Neuronal stem cell (in vitro differentiated cells): ENCODE data around the gene MRPS18C.

Experiments used
- DNase-seq: peaks from one replicate; pipeline ENCODE4 v3.0.0-alpha.2; 2013; ENCODE audit warnings: low spot score
- H2AFZ ChIP-seq: one replicate; pipeline ENCODE4 v1.6.1; 2013; ENCODE audit warnings: mild to moderate bottlenecking, low read length, inconsistent platforms
- H2AK5ac ChIP-seq: 2 replicates; pipeline ENCODE4 v1.6.1; 2013; ENCODE audit warnings: low read depth, mild to moderate bottlenecking, inconsistent platforms, low read length, moderate library complexity, mixed read lengths
- H2BK120ac ChIP-seq: 2 replicates; pipeline ENCODE4 v1.6.1; 2013; ENCODE audit warnings: low read depth, mild to moderate bottlenecking, inconsistent platforms, low read length, moderate library complexity, mixed read lengths
- H2BK12ac ChIP-seq: one replicate; pipeline ENCODE4 v1.6.1; 2013; ENCODE audit warnings: low read length, inconsistent platforms
- H2BK15ac ChIP-seq: 2 replicates; pipeline ENCODE4 v1.6.1; 2013; ENCODE audit warnings: mild to moderate bottlenecking, low read length, inconsistent platforms, mixed read lengths
- H2BK5ac ChIP-seq: one replicate; pipeline ENCODE4 v1.6.1; 2013; ENCODE audit warnings: inconsistent platforms, mild to moderate bottlenecking, low read length, moderate library complexity
- H3K14ac ChIP-seq: one replicate; pipeline ENCODE4 v1.6.1; 2013; ENCODE audit warnings: low read length, inconsistent platforms
- H3K18ac ChIP-seq: 2 replicates; pipeline ENCODE4 v1.6.1; 2013; ENCODE audit warnings: low read length, inconsistent platforms
- H3K23ac ChIP-seq: 2 replicates; pipeline ENCODE4 v1.6.1; 2013; ENCODE audit warnings: low read depth, mild to moderate bottlenecking, mixed read lengths, low read length, inconsistent platforms; ENCODE audit not compliant: poor library complexity
- H3K27ac ChIP-seq: replicated peaks from 3 replicates; pipeline ENCODE4 v1.5.1; 2013; ENCODE audit warnings: low read length, inconsistent platforms
- H3K27me3 ChIP-seq, 3 experiments: 2 replicates each; pipeline ENCODE4 v1.6.1; 2013; ENCODE audit warnings: low read length in 3 of 3, mild to moderate bottlenecking in 2 of 3, inconsistent platforms in 1 of 3, low read depth in 1 of 3, mixed read lengths in 1 of 3, moderate library complexity in 1 of 3; ENCODE audit not compliant: control insufficient read depth in 3 of 3, insufficient read depth in 3 of 3
- H3K36me3 ChIP-seq, 2 donors: replicated peaks in 1 of 2; 2 replicates each; pipeline ENCODE4 v1.6.1; 2013; ENCODE audit warnings: low read length in 2 of 2; ENCODE audit not compliant: control insufficient read depth in 2 of 2, insufficient read depth in 2 of 2
- H3K4ac ChIP-seq: 2 replicates; pipeline ENCODE4 v1.6.1; 2013; ENCODE audit warnings: inconsistent platforms, mild to moderate bottlenecking, low read length, moderate library complexity
- H3K4me1 ChIP-seq, 2 donors: 1 replicate in 1 of 2; 2 replicates in 1 of 2; pipeline ENCODE4 v1.6.1; 2013; ENCODE audit warnings: low read length in 2 of 2, low read depth in 1 of 2; ENCODE audit not compliant: control insufficient read depth in 2 of 2, insufficient read depth in 1 of 2
- H3K4me2 ChIP-seq: one replicate; pipeline ENCODE4 v1.6.1; 2013; ENCODE audit warnings: mild to moderate bottlenecking, low read length, inconsistent platforms; ENCODE audit not compliant: insufficient read depth, poor library complexity, severe bottlenecking
- H3K4me3 ChIP-seq, 2 donors: 2 replicates each; pipeline ENCODE4 v1.5.1; 2013; ENCODE audit warnings: low read length in 2 of 2, mild to moderate bottlenecking in 2 of 2, inconsistent platforms in 1 of 2, moderate library complexity in 1 of 2
- H3K79me1 ChIP-seq: one replicate; pipeline ENCODE4 v1.6.1; 2013; ENCODE audit warnings: low read depth, mild to moderate bottlenecking, inconsistent platforms, low read length, moderate library complexity
- H3K9ac ChIP-seq: one replicate; pipeline ENCODE4 v1.6.1; 2013; ENCODE audit warnings: mild to moderate bottlenecking, low read depth, low read length, inconsistent platforms; ENCODE audit not compliant: poor library complexity
- H3K9me3 ChIP-seq, 2 donors: replicated peaks in 1 of 2; 2 replicates each; pipeline versions ENCODE3 to v1.6.1; 2013; ENCODE audit warnings: low read length in 2 of 2, mild to moderate bottlenecking in 2 of 2, inconsistent platforms in 1 of 2, low read depth in 1 of 2, mixed read lengths in 1 of 2, moderate library complexity in 1 of 2; ENCODE audit not compliant: control insufficient read depth in 2 of 2, insufficient read depth in 1 of 2
- H4K8ac ChIP-seq: one replicate; pipeline ENCODE4 v1.6.1; 2013; ENCODE audit warnings: low read depth, mild to moderate bottlenecking, inconsistent platforms, low read length, moderate library complexity
- H4K91ac ChIP-seq: one replicate; pipeline ENCODE4 v1.6.1; 2013; ENCODE audit warnings: low read length, low read depth, mild to moderate bottlenecking, inconsistent platforms; ENCODE audit not compliant: poor library complexity
- WGBS, 2 donors: extraction: QIAGEN DNeasy Blood & Tissue Kit; methylation state at CpG; one replicate each; pipeline ENCODE4 v1.1.7; 2013; ENCODE audit warnings: missing lambda C conversion rate in 2 of 2, mixed read lengths in 1 of 2; ENCODE audit not compliant: insufficient read length in 2 of 2, insufficient replicate concordance in 1 of 2; ENCODE audit errors: extremely low coverage in 2 of 2; 5-methylcytosine and 5-hydroxymethylcytosine counted together

MRPS18C gene

GRCh38 chr4:83486457-83487129, 30.7 kb downstream of the MRPS18C start:
- peaks cover 3% of the 10 kb centered on the region for H3K79me1 ChIP-seq
- H2BK12ac ChIP-seq, result no peak overlapping the region
- no peak overlapping the region for H3K27ac ChIP-seq
- H2BK5ac ChIP-seq, result no peak overlapping the region
- H3K9me3 ChIP-seq, result no peaks in the 10 kb centered on the region
- H3K4me3 ChIP-seq, result no peak overlapping the region
- H3K23ac ChIP-seq, result no peak overlapping the region
- H3K36me3 ChIP-seq, result peaks cover 0 to 6% of the 10 kb centered on the region in 2 donors
- no peak overlapping the region for H3K18ac ChIP-seq
- H3K14ac ChIP-seq, result no peak overlapping the region
- H3K4me2 ChIP-seq, result no peak overlapping the region
- no peaks in the 10 kb centered on the region for H3K27me3 ChIP-seq
- peaks cover 2 to 3% of the 10 kb centered on the region in 2 donors for H3K4me1 ChIP-seq
- H2AK5ac ChIP-seq, result no peak overlapping the region
- no peak overlapping the region for H3K4ac ChIP-seq
- no peak overlapping the region for H4K91ac ChIP-seq
- H2AFZ ChIP-seq, result peak overlapping the region; percentile 37
- no CpG with 5 or more reads among the region's 3 CpGs for WGBS, 2 donors
- no peak for DNase-seq
- H2BK120ac ChIP-seq, result no peak overlapping the region
- no peak overlapping the region for H2BK15ac ChIP-seq
- H3K9ac ChIP-seq, result no peak overlapping the region
- H4K8ac ChIP-seq, result no peak overlapping the region

- H3K27ac ChIP-seq, result no peak overlapping the region
- no peak for DNase-seq
- H3K79me1 ChIP-seq, result peaks cover under 1% of the 10 kb centered on the region
Observed at GRCh38 chr4:83489711-83490326, 34.0 kb downstream of the MRPS18C start.

GRCh38 chr4:83490876-83491450, 35.1 kb downstream of the MRPS18C start:
- no peak overlapping the region for H3K4ac ChIP-seq
- H2BK120ac ChIP-seq, result no peak overlapping the region
- no peak overlapping the region for H3K27ac ChIP-seq
- no peaks in the 10 kb centered on the region for H3K27me3 ChIP-seq
- H3K4me1 ChIP-seq, result no peaks in the 10 kb centered on the region
- H4K8ac ChIP-seq, result no peak overlapping the region
- H4K91ac ChIP-seq, result no peak overlapping the region
- no peak overlapping the region for H3K4me2 ChIP-seq
- no peaks in the 10 kb centered on the region for H3K79me1 ChIP-seq
- no peak overlapping the region for H3K14ac ChIP-seq
- no CpG with 5 or more reads among the region's 1 CpG for WGBS, 2 donors
- no peak for DNase-seq
- H3K23ac ChIP-seq, result no peak overlapping the region
- H2BK15ac ChIP-seq, result no peak overlapping the region
- no peak overlapping the region for H3K9ac ChIP-seq
- H3K4me3 ChIP-seq, result no peak overlapping the region
- H3K9me3 ChIP-seq, result no peaks in the 10 kb centered on the region
- H3K18ac ChIP-seq, result no peak overlapping the region
- no peak overlapping the region for H2AFZ ChIP-seq
- H3K36me3 ChIP-seq, result no peaks in the 10 kb centered on the region
- no peak overlapping the region for H2BK12ac ChIP-seq
- no peak overlapping the region for H2AK5ac ChIP-seq
- H2BK5ac ChIP-seq, result no peak overlapping the region

More at GRCh38 chr4:83489711-83490326, 34.0 kb downstream of the MRPS18C start:
- Histone ChIP-seq H2BK120ac (no peak overlapping the region), H4K8ac (no peak overlapping the region), H2AK5ac (no peak overlapping the region), H2BK5ac (no peak overlapping the region), H3K4me3 (no peak overlapping the region), H3K9ac (no peak overlapping the region), H2BK15ac (no peak overlapping the region), H3K23ac (no peak overlapping the region), H3K4me1 (peaks cover 0 to 3% of the 10 kb centered on the region in 2 donors), H2AFZ (no peak overlapping the region), H3K14ac (no peak overlapping the region), H3K4me2 (no peak overlapping the region), H3K18ac (no peak overlapping the region), H3K4ac (no peak overlapping the region), H2BK12ac (no peak overlapping the region), H4K91ac (no peak overlapping the region), H3K27me3 (no peaks in the 10 kb centered on the region), H3K36me3 (no peaks in the 10 kb centered on the region), H3K9me3 (no peaks in the 10 kb centered on the region)
- no CpG with 5 or more reads among the region's 1 CpG for WGBS, 2 donors
